Activated CD8-positive, alpha-beta memory T cell treated with anti-CD3 and anti-CD28 coated beads, Interleukin-2, amount 50 U/mL, for 1 hour (primary cell): Measurements from ENCODE around the gene PMEL.
A peak's percentile ranks its signal among the peaks of the same experiment; 100 is the strongest.
"Not testable (repeated sequence)": the region's sequence is repeated elsewhere in the genome, so short reads cannot be mapped to it uniquely, and the experiment has no call there.

Experiments
- DNase-seq: peaks from one replicate; pipeline ENCODE4 v3.0.0-alpha.2; 2020; ENCODE audit errors: extremely low read depth

PMEL gene

DNA sequence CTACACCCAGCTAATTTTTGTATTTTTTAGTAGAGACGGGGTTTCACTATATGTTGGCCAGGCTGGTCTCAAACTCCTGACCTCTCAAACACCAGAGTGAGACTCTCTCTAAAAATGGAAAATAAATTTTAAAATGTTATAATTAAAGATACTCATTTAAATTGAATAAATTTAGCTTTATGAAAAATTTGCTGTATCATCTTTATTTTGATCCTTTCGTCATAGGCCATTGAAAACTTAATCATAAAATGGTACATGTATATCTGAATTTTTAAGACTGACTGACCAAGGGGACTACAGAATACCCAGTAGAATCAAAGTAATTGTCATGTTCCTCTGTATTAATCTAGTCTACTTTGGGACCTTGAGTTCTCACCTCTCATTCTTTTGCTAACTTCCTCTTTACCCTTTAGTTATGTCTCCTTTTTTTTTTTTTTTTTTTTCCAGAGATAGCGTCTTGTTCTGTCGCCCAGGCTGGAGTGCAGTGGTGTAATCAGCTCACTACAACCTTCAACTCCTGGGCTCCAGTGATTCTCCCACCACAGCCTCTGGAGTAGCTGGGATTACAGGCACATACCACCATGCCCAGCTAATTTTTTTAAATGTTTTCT lies 17.5 kb upstream of the PMEL start:
- DNase-seq = no peak

DNA sequence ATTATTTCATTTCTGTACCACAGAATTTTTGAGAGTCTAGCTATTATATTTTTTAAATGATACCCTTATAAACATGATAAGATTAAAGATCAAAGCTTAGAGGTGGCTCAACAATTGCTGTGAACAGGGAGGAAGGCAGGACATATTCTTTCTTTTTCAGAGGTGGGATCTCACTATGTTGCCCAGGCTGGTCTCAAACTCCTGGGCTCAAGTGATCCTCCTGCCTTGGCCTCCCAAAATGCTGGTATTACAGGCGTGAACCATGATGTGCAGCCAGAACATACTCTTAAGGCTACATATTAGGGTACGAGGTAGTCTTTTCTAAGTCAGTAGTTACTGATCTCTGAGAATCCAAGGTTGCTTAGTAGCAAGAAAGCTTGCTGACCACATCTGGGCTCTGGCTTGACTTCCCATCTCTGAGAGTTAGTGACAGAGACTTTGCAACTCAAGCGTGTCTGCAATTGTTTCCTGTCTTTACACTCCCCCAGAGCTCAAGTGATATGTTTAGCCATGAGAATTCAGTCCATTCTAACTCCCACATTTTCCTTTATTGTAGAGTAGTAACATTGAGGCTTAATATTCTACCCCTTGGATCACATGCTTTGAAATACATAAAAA lies 16.6 kb upstream of the PMEL start:
- no peak for DNase-seq

DNA sequence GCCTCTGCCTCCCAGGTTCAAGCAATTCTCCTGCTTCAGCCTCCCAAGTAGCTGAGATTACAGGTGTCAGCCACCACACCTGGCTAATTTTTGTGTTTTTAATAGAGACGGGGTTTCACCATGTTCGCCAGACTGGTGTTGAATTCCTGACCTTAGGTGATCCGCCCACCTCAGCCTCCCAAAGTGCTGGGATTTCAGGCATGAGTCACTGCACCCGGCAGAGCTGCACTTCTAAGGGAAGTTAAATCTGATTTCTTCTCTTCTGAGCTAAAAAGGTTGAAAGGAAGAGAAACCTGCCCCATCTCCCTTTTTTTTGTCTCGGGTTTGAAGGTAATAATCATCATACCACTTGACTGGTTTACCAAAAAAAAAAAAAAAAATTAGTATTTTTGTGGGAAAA lies 16.0 kb upstream of the PMEL start:
- DNase-seq = not testable (repeated sequence)

DNA sequence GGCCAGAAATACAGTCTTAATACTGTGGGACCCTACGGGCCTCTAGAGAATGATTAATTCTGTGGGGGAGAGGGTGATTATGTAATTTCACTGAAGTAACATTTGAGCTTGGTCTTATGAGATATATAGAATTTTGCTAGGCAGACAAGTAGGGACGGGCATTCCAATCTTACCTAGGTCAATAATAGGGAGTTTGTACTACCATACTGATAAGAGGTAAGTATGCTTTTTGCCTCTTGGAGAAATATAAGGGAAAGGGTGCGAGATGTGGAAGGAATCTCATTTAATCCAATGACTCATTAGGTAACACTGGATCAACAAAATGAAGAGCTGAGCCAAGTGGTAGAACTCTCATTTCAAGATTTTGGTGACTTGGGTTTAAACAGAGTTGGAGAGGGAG lies 13.2 kb upstream of the PMEL start:
- DNase-seq = no peak

DNA sequence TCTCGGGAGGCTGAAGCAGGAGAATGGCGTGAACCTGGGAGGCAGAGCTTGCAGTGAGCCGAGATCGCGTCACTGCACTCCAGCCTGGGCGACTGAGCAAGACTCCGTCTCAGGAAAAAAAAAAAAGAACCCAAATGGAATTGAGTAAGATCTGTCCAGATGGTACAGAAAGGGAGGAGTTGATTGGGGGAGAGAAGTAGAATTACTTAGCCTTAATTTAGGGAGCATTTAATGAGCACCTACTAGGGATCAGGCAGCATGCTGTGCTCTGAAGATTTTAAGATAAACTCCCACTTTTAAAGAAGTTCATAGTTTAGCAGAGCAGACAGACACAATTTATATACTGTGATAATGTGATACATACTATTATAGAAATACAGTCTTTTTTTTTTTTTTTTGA lies 12.6 kb upstream of the PMEL start:
- no peak for DNase-seq

DNA sequence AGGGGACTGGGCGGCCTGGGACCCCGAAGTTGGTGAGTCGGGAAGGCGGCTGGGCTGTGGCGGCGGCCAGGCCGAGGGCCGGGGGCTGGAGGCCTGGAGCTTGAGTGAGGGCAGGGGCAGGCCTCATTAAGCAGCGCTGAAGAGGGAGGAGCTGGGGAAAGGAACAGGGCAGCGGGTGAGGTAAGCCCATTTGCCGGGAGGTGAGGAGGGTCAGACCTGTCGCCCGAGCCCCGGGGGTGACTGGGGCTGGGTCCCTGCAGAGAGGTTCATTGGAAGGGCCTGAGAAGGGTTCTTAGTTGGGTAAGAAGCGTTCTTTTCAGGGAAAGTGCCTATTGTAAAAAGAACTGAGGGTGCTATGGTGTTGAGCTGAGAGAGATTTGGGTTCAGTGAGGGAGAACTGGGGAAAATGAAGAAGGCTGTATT lies 8.5 kb upstream of the PMEL start:
- DNase-seq = no peak

DNA sequence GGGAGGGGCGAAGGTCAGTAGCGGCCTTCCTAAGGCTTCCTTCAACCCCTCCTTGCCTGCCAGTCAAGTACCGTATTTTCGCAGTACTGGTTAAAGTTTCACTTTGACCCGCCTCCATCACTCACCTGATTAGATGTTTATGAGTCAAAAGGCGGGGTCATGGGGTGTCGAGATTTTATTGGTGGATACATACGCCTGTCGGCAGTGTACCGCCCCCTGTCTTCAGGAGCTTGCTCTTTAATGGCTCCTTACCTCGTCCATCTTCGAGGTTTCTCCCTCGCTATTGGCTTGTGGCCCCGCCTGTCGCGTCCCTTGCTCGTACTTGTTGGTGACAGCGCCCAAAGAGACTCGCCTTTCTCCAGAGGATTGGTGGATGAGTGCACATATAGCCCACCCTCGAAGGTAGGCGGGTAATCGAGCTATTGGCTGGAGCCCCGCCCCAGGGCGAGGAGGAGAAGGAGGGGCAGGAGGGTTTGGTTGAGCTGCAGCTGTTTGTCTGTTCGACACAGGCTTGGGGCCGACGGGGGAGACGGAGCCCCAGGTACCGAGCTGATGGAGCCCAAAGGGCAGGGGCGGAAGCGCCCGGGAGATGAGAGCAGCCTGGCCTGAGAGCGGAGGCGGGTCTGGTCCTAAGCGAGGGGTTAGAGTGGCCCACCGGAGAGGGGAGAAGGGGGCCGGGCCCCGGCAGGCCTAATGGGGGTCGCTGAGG lies 7.9 kb upstream of the PMEL start, which contains the start of gene RAB5B:
Gene RAB5B (plus strand): TSS at position 480 of the 709 bp plus-strand sequence. CDS start 12,883 bp downstream, outside the sequence.
- peak; percentile 99 for DNase-seq

DNA sequence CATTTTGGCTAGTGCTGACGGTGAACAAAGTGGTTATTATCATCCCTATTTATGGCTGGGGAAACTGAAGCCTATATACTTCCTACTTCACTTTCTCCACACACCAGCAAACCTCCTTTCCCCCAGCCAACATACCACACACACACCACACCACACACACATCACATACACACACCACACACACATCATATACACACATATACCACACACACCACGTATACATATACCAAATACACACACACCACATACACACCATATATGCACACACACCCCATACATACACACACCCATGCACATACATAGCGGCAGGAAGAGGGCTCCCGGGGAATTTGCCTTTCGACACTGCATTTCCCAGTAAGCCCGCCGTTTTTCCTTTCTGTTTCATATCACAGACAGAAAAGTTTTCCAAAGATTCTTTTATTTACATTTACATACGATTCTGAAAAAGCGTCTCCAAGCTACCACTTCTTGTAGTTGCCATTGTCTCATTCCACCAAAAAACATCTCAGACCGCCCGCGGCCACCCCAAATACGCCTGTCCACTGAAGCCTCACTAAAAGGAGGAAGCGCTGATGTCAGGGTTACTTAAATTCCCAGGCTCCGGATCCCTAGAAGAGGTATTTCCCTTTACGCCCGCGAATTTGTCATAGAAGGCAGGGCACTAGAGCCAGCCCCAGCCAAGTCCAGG lies 7.2 kb upstream of the PMEL start:
- DNase-seq = no peak

DNA sequence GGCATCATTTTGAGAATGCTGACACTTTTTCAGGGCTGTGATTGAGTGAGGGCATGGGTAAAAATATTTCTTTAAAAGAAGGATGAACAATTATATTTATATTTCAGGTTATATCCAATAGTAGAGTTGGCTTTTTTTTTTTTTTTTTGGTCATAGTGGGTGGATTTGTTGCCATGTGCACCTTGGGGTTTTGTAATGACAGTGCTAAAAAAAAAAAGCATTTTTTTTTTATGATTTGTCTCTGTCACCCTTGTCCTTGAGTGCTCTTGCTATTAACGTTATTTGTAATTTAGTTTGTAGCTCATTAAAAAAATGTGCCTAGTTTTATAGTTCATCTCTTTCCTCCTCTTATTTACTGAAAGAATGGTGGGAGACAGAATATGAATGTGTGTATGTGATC lies 6.6 kb upstream of the PMEL start:
- no peak for DNase-seq

DNA sequence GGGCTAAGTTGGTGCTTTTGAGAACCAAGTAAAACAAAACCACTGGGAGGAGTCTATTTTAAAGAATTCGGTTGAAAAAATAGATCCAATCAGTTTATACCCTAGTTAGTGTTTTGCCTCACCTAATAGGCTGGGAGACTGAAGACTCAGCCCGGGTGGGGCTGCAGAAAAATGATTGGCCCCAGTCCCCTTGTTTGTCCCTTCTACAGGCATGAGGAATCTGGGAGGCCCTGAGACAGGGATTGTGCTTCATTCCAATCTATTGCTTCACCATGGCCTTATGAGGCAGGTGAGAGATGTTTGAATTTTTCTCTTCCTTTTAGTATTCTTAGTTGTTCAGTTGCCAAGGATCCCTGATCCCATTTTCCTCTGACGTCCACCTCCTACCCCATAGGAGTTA lies 6.2 kb upstream of the PMEL start:
- no peak for DNase-seq

DNA sequence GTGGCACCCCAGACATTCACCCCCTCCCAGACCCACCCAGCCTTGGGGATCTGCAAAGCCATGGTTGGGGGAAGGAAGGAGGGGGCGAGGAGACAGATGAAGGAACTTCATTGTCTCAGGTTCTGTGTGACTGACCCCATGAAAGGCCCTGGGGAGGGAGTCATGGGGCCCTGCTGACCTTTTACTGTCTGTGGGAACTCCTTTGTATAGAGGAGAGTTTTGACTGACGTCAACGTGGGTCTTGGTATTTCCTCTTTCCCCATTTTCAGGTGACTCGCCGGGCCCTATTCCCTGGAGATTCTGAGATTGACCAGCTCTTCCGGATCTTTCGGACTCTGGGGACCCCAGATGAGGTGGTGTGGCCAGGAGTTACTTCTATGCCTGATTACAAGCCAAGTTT lies 4.9 kb upstream of the PMEL start:
- no peak for DNase-seq

DNA sequence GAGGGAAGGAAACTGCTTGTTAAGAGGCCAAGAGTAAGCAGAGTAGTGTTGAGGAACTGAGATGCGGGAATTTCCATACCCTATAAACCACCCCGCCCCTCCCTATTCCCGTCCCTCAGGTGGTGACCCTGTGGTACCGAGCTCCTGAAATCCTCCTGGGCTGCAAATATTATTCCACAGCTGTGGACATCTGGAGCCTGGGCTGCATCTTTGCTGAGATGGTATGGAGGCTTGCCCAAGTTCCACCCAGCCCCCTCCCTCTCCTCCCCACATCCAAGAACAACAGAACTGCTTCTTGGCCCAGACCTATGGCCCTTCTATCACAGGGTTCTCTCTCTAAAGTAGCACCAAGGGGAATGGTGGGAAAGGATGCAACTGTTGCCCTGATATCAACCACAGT lies 3.5 kb upstream of the PMEL start:
- DNase-seq = no peak

DNA sequence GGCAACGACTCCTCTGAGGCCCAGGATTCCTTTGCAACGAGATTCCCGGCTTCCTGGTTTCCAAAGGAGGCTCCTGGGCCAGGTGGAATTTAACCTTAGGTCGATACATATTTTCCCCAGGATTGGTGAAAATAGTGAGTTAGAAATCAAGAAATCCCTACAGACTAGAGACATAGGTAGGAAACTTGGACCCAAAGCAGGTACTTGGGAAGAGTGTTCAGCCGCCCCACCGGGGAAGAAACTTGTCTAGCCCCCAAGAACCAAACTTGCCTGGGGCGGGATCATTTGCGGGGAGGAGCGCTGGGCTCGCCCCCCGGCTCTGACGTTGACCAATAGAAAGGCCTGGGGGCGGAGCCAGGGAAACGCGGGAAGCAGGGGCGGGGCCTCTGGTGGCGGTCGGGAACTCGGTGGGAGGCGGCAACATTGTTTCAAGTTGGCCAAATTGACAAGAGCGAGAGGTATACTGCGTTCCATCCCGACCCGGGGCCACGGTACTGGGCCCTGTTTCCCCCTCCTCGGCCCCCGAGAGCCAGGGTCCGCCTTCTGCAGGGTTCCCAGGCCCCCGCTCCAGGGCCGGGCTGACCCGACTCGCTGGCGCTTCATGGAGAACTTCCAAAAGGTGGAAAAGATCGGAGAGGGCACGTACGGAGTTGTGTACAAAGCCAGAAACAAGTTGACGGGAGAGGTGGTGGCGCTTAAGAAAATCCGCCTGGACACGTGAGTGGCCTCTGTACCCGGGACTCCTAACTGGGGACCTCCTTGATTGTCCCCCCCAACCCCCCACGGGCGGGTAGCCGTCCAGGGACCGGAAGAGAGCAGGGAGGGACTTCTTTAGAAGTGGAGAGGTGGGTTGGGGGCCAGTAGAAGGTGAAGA lies 803 bp upstream of the PMEL start, which contains the start of gene CDK2:
Gene CDK2 (plus strand): TSS at position 423 of the 874 bp plus-strand sequence. CDS start 179 bp downstream, at position 602.
- peak; percentile 74 for DNase-seq

DNA sequence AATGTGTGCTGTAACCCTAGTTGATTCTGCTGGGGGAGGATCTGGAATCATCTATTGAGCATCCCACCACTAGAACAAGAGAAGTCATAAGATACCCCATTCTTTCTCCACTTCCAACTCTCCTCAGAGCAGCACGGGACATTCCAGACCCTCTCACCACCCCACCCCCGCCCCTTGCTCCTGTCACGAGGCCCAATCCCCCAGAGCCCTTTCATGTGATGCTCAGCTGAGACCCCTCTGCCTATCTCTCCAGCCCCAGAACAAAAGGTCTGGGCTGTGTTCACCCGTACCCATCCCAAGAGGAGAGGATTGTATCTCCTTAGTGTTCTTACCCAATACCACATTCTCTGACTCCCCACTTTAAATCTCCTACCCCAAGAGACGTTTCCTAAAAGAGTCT lies 602 bp downstream of the PMEL start:
- no peak for DNase-seq

DNA sequence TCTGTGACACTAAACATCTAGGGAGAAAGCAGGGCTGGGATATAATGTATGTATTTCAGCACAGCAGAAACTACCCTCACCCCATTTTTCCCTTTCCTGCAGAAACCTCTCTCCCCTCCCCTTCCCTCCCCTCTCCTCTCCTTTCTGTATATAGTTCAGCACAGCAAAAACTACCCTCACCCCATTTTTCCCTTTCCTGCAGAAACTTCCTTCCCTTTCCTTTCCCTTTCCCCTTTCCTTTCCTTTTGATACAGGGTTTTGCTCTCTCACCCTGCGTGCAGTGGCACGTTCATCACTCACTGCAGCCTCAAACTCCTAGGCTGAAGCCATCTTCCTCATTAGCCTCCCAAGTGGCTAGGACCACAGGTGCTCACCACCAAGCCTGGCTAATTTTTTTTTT lies 2.1 kb downstream of the PMEL start:
- DNase-seq = no peak

DNA sequence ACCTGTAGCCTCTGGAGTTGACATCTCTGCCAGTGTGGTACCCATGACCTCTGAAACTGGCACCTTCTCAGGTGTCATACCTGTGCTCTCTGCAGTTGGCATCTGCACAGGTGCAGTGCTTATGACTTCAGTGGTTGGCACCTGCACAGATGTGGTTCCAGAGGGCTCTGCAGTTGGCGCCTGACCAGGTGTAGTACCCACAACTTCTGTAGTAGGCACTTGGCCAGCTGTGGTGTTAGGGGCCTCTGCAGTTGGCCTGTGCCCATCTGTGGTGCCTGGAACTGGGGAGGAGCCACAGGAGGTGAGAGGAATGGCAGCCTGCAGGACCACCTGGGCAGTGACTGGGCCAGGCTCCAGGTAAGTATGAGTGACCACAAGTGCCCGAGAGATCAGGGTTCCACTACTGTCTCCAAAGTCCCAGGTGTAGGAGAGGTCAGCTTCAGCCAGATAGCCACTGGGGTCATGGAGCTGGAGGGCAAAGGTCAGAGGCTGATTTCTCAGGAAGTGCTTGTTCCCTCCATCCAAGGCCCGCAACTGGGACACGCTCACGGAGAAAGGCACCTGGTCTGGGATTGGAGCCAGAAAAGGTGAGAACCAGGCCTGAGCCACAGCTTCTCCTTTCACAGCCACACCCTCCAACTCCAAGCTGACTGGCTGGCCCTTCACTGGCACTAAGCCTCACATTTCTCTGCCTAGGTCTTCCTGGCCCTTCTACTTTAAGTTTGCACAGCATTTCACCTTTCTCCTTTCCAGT lies 8.6 kb downstream of the PMEL start:
- no peak for DNase-seq

DNA sequence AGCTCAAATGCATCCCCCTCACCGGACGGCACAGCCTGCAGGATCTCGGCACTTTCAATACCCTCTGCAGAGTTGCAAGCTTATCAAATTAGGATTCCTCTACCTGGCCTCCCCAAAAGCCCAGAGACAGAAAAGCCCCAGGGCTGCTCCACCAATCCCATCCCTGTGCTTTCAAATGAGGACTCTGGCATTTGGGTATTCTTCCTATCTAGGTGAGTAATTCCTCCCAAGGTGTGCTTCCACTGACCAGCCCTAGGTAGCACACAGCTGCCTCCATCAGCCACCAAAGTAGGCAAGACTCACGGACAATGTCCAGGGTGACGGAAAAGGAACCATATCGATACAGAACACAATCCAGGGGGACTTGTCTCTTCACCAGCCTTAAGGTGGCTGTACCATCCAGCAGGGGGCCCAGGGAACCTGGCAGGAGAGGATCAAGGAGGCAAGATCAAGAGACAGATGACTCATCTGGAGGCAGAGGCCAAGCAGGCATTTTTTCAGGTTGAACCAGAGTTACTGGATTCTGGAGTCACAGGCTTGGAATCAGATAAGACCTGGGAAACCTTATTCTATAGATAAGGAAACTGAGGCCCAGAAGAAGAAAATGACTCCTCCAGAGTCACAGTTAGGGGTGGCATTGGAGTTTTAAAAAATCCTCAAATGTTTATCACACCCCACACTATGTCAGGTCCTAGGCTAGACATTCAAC lies 9.9 kb downstream of the PMEL start:
- no peak for DNase-seq

DNA sequence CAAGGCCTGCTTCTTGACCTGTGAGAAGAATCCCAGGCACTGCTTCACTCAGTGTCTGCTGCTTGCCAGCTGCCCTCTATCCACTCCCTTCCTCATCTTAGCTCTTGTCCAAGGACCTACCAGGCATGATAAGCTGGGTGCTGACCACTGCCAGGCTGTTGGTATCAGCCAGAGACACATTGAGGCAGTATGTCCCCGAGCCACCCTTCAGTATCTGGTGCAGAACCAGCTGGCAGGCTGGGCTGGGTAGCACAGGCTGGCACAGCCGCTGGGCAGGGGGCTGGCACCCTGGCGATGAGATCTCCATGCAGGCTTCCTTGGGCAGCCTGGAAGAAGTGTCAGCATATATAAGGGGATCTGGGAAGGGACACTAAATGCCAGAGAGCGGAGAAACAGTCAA lies 10.5 kb downstream of the PMEL start:
- DNase-seq = no peak

DNA sequence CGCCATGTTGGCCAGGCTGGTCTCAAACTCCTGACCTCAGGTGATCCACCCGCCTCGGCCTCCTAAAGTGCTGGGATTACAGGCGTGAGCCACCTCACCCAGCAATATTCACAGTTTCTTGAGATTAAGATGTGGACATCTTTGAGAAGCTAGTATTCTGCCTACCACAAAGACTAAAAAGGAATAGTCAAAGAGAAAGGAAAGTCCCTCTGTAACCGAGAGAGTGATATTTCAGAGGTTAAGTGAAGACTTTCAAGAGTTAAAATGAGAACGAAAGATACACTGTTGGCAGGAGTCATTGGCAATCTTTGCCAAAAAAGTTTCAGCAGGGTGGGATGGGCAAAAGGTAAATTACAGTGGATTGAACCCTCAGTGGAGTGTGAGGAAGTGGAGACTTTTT lies 19.3 kb downstream of the PMEL start:
- DNase-seq = no peak

DNA sequence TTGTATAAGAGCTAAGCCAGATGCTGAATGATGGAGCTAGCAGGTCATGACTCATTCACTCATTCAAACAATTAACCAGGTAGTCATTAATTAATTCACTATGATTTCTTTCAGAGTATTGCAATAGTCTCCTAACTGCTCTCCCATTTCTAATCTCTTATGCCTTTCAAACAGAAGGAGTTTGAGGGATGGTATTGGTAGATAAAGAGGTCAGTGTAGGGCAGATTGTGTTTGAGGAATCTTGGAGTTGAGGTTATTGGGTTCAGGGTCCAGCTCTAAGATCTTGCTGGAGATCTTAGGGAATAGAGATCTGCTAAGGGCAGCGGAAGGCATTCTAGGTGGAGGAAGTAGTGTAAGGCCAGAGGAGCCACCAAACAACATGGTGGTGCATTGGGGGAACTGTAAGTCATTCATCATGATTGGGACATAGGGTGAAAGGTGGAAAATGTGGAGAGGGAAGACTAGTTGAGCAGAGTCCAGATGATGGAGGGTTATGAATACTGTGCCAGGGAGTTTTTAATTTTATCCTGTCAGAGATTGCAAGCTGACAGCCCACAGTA lies 23.2 kb downstream of the PMEL start:
- DNase-seq = no peak
